SU-DHL-6 (cell line): ENCODE measurements around the gene PTGER2.

Source experiments
- H2AFZ ChIP-seq: fragments of 200-600 bp; sonication (generic); 2 replicates; pipeline ENCODE4 v1.6.1; 2014; ENCODE audit warnings: low read depth, mild to moderate bottlenecking, moderate library complexity, mixed read lengths, antibody characterized with exemption, low read length; ENCODE audit not compliant: severe bottlenecking
- H3F3A ChIP-seq: fragments of 200-600 bp; shearing (Covaris generic); 2 replicates; pipeline ENCODE4 v1.6.0; 2016; ENCODE audit warnings: antibody characterized with exemption, mild to moderate bottlenecking; ENCODE audit not compliant: insufficient read depth
- H3K27ac ChIP-seq: fragments of 200-600 bp; sonication (generic); 2 replicates; pipeline ENCODE4 v1.5.1; 2016; ENCODE audit warnings: low read depth, mild to moderate bottlenecking, low read length, moderate library complexity, mixed read lengths
- H3K27me3 ChIP-seq: fragments of 200-600 bp; sonication (generic), shearing (Covaris generic); 2 replicates; pipeline ENCODE4 v1.6.0; 2014; ENCODE audit warnings: mild to moderate bottlenecking, low read length
- H3K36me3 ChIP-seq: fragments of 200-600 bp; sonication (generic); 2 replicates; pipeline ENCODE4 v1.6.1; 2014; ENCODE audit warnings: mild to moderate bottlenecking, low read length, mixed read lengths
- H3K4me2 ChIP-seq: fragments of 300-600, 200-600 bp; shearing (Covaris generic), sonication (generic); 2 replicates; pipeline ENCODE4 v1.6.0; 2014; ENCODE audit warnings: low read length, low read depth, mild to moderate bottlenecking; ENCODE audit not compliant: poor library complexity, severe bottlenecking
- H3K4me3 ChIP-seq: fragments of 200-600 bp; sonication (generic); 2 replicates; pipeline ENCODE4 v1.5.1; 2014; ENCODE audit warnings: antibody characterized with exemption, low read length, mild to moderate bottlenecking, mixed read lengths; ENCODE audit not compliant: insufficient read depth, poor library complexity, severe bottlenecking
- H3K79me2 ChIP-seq: fragments of 200-600 bp; sonication (generic); 2 replicates; pipeline ENCODE4 v1.6.1; 2014; ENCODE audit warnings: mild to moderate bottlenecking, low read length, moderate library complexity; ENCODE audit not compliant: insufficient read depth
- H3K9ac ChIP-seq: fragments of 200-600 bp; sonication (generic); 2 replicates; pipeline ENCODE4 v1.7.0; 2014; ENCODE audit warnings: mild to moderate bottlenecking, low read length
- H3K9me2 ChIP-seq: fragments of 200-600 bp; sonication (generic); replicated peaks from 2 replicates; pipeline ENCODE4 v1.6.1; 2014; ENCODE audit warnings: low read length; ENCODE audit not compliant: insufficient read depth
- H3K9me3 ChIP-seq: fragments of 200-600 bp; sonication (generic); 2 replicates; pipeline ENCODE4 v1.6.1; 2014; ENCODE audit warnings: low read length, mixed read lengths; ENCODE audit not compliant: insufficient read depth
- H4K20me1 ChIP-seq: fragments of 200-600 bp; sonication (generic); 2 replicates; pipeline ENCODE4 v1.6.1; 2014; ENCODE audit warnings: low read depth, mild to moderate bottlenecking, antibody characterized with exemption, low read length, moderate library complexity, mixed read lengths
- CTCF ChIP-seq: fragments of 200-600 bp; sonication (generic); IDR thresholded peaks from one replicate; pipeline ENCODE4 v1.5.1; 2017; ENCODE audit warnings: antibody characterized with exemption, mild to moderate bottlenecking, low read length, moderate library complexity; ENCODE audit not compliant: insufficient read depth, poor library complexity, severe bottlenecking
- EZH2phosphoT487 ChIP-seq: fragments of 200-600 bp; sonication (generic), shearing (Covaris generic); conservative IDR thresholded peaks from 2 replicates; pipeline ENCODE4 v1.6.1; 2018; ENCODE audit warnings: mild to moderate bottlenecking, antibody characterized with exemption, low read length, moderate library complexity, mixed read lengths

Gene PTGER2

GRCh38 chr14:52283099-52283498 is 31.0 kb upstream of the PTGER2 start:
- Histone ChIP-seq H3K9ac (no peak overlapping the region), H3K9me2 (no peaks in the 10 kb centered on the region), H3K9me3 (no peaks in the 10 kb centered on the region), H3K27ac (no peak overlapping the region), H3K4me3 (no peak overlapping the region), H3F3A (no peaks in the 10 kb centered on the region), H3K27me3 (no peaks in the 10 kb centered on the region), H2AFZ (no peak overlapping the region), H3K79me2 (no peaks in the 10 kb centered on the region), H3K4me2 (no peak overlapping the region), H3K36me3 (no peaks in the 10 kb centered on the region), H4K20me1 (no peaks in the 10 kb centered on the region)
- TF ChIP-seq EZH2phosphoT487 (no peak), CTCF (no peak)

GRCh38 chr14:52286661-52287649 is 27.2 kb upstream of the PTGER2 start:
- Histone ChIP-seq H3K9ac (no peak overlapping the region), H3K9me3 (no peaks in the 10 kb centered on the region), H3K27ac (no peak overlapping the region), H4K20me1 (no peaks in the 10 kb centered on the region), H3K4me3 (no peak overlapping the region), H3K9me2 (no peaks in the 10 kb centered on the region), H3K79me2 (no peaks in the 10 kb centered on the region), H3K27me3 (no peaks in the 10 kb centered on the region), H3F3A (no peaks in the 10 kb centered on the region), H3K36me3 (no peaks in the 10 kb centered on the region), H2AFZ (no peak overlapping the region), H3K4me2 (no peak overlapping the region)
- TF ChIP-seq CTCF (no peak), EZH2phosphoT487 (no peak)

GRCh38 chr14:52296378-52296777 is 17.7 kb upstream of the PTGER2 start:
- H4K20me1 ChIP-seq = no peaks in the 10 kb centered on the region
- H3K9me2 ChIP-seq = no peaks in the 10 kb centered on the region
- no peak overlapping the region for H3K4me2 ChIP-seq
- H3K9me3 ChIP-seq = no peaks in the 10 kb centered on the region
- no peaks in the 10 kb centered on the region for H3K36me3 ChIP-seq
- H3K27ac ChIP-seq = no peak overlapping the region
- no peak for TF ChIP-seq EZH2phosphoT487
- no peak for TF ChIP-seq CTCF
- no peak overlapping the region for H3K4me3 ChIP-seq
- no peaks in the 10 kb centered on the region for H3K79me2 ChIP-seq
- no peak overlapping the region for H2AFZ ChIP-seq
- no peaks in the 10 kb centered on the region for H3F3A ChIP-seq
- no peak overlapping the region for H3K9ac ChIP-seq
- no peaks in the 10 kb centered on the region for H3K27me3 ChIP-seq
